Jurkat, Clone E6-1 (cell line): Measurements from ENCODE around the gene RNF227. TPM values are rescaled to one million over a fixed set of nuclear protein-coding genes. Genes with fewer than 3 reads are reported as not detected.
"Not testable (repeated sequence)": the region's sequence is repeated elsewhere in the genome, so short reads cannot be mapped to it uniquely, and the experiment has no call there.

Experiments
- DNase-seq: peaks from one replicate; pipeline ENCODE4 v3.0.0-alpha.2; 2011; ENCODE audit warnings: low read depth, low spot score
- H3K4me3 ChIP-seq: 2 replicates; pipeline ENCODE4 v1.5.1; 2011; ENCODE audit warnings: mild to moderate bottlenecking, low read length, control low read depth, moderate library complexity
- polyA plus RNA-seq: library from polyadenylated mRNA; unstranded; fragments of >200 nt; gene quantifications from one replicate; pipeline ENCODE4 v1.2.1, GENCODE V29; 2012; ENCODE audit warnings: missing spikeins; ENCODE audit not compliant: insufficient read length, insufficient read depth

RNF227 gene
- polyA plus RNA-seq = 2.8 TPM

GRCh38 chr17:7915611-7916384 is at the start of gene RNF227:
Gene RNF227 (minus strand): TSS chr17:7916289. CDS start chr17:7916195, 94 bp downstream.
- peak; percentile 86 for DNase-seq
- peak within 1 kb of the TSS; percentile 62 for H3K4me3 ChIP-seq

GRCh38 chr17:7961421-7961820 is 45.3 kb upstream of the RNF227 start:
- no peak overlapping the region for H3K4me3 ChIP-seq
- DNase-seq = no peak

- H3K4me3 ChIP-seq = no peak overlapping the region
- no peak for DNase-seq
These were observed 43.6 kb upstream of the RNF227 start for GRCh38 chr17:7959503-7960253.

- DNase-seq = no peak
- H3K4me3 ChIP-seq = no peak overlapping the region
These were observed 40.3 kb upstream of the RNF227 start for GRCh38 chr17:7956228-7956965.

GRCh38 chr17:7955414-7956227 is 39.5 kb upstream of the RNF227 start:
- DNase-seq = no peak
- no peak overlapping the region for H3K4me3 ChIP-seq

- DNase-seq, H3K4me3 ChIP-seq: not testable (repeated sequence)
These were observed 37.2 kb upstream of the RNF227 start for GRCh38 chr17:7953266-7953665.

GRCh38 chr17:7951143-7951792 is 35.2 kb upstream of the RNF227 start:
- H3K4me3 ChIP-seq = no peak overlapping the region
- no peak for DNase-seq

- DNase-seq = no peak
- H3K4me3 ChIP-seq = no peak overlapping the region
These were observed 34.5 kb upstream of the RNF227 start for GRCh38 chr17:7950578-7950977.

GRCh38 chr17:7947651-7948050 is 31.6 kb upstream of the RNF227 start:
- DNase-seq = no peak
- H3K4me3 ChIP-seq = no peak overlapping the region

- DNase-seq = no peak
These were observed 30.4 kb upstream of the RNF227 start for GRCh38 chr17:7946441-7946840.

GRCh38 chr17:7945651-7946050 is 29.6 kb upstream of the RNF227 start:
- no peak overlapping the region for H3K4me3 ChIP-seq
- no peak for DNase-seq

More at GRCh38 chr17:7946441-7946840, 30.4 kb upstream of the RNF227 start:
- H3K4me3 ChIP-seq = no peak overlapping the region

GRCh38 chr17:7944326-7944725 is 28.2 kb upstream of the RNF227 start:
- DNase-seq = no peak
- H3K4me3 ChIP-seq = no peak overlapping the region

GRCh38 chr17:7943291-7943690 is 27.2 kb upstream of the RNF227 start:
- DNase-seq = no peak
- no peak overlapping the region for H3K4me3 ChIP-seq

- H3K4me3 ChIP-seq = no peak overlapping the region
- DNase-seq = no peak
These were observed 24.7 kb upstream of the RNF227 start for GRCh38 chr17:7940743-7941142.

GRCh38 chr17:7940034-7940433 is 23.9 kb upstream of the RNF227 start:
- no peak overlapping the region for H3K4me3 ChIP-seq
- DNase-seq = no peak

GRCh38 chr17:7935859-7936258 is 19.8 kb upstream of the RNF227 start:
- no peak for DNase-seq
- H3K4me3 ChIP-seq = no peak overlapping the region

- H3K4me3 ChIP-seq = peak overlapping the region; percentile 98
- DNase-seq = no peak
These were observed 16.9 kb upstream of the RNF227 start for GRCh38 chr17:7932949-7933348.

GRCh38 chr17:7932483-7932891 is 16.4 kb upstream of the RNF227 start:
- no peak for DNase-seq
- peak overlapping the region; percentile 98 for H3K4me3 ChIP-seq
